ENCODE results near the gene TECTA. TPM values are rescaled to one million over a fixed set of nuclear protein-coding genes. Genes with fewer than 3 reads are reported as not detected.

TECTA gene
- total RNA-seq, 1 donor from 2014 or later, result 2.9 TPM

- TF ChIP-seq CTCF (IDR thresholded peaks at IDR 0.05; ENCODE audit: partially characterized antibody, unreplicated experiment), result no peak
- Mint-ChIP-seq H3K9me3 (ENCODE audit: unreplicated experiment) (no peaks in the 10 kb centered on the region), H3K4me3 (ENCODE audit: unreplicated experiment) (no peak overlapping the region), H3K4me1 (ENCODE audit: low read depth, unreplicated experiment) (no peaks in the 10 kb centered on the region), H3K27ac (ENCODE audit: unreplicated experiment) (no peak overlapping the region), H3K36me3 (ENCODE audit: unreplicated experiment) (peaks cover 8% of the 10 kb centered on the region), H3K27me3 (ENCODE audit: unreplicated experiment) (peaks cover under 1% of the 10 kb centered on the region)
- DNase-seq, result no peak
These were observed 124.3 kb downstream of the TECTA start for GRCh38 chr11:121225382-121225781.

GRCh38 chr11:121226415-121227263 lies 125.6 kb downstream of the TECTA start:
- no peak for DNase-seq
- Mint-ChIP-seq H3K4me3 (ENCODE audit: unreplicated experiment) (no peak overlapping the region), H3K36me3 (ENCODE audit: unreplicated experiment) (peaks cover 8% of the 10 kb centered on the region), H3K9me3 (ENCODE audit: unreplicated experiment) (no peaks in the 10 kb centered on the region), H3K4me1 (ENCODE audit: low read depth, unreplicated experiment) (no peaks in the 10 kb centered on the region), H3K27ac (ENCODE audit: unreplicated experiment) (no peak overlapping the region), H3K27me3 (ENCODE audit: unreplicated experiment) (peaks cover 1% of the 10 kb centered on the region)
- no peak for TF ChIP-seq CTCF (IDR thresholded peaks at IDR 0.05; ENCODE audit: partially characterized antibody, unreplicated experiment)

GRCh38 chr11:121228851-121229250 lies 127.8 kb downstream of the TECTA start:
- Mint-ChIP-seq H3K36me3 (ENCODE audit: unreplicated experiment) (peaks cover 8% of the 10 kb centered on the region), H3K9me3 (ENCODE audit: unreplicated experiment) (no peaks in the 10 kb centered on the region), H3K27me3 (ENCODE audit: unreplicated experiment) (peaks cover 1% of the 10 kb centered on the region), H3K27ac (ENCODE audit: unreplicated experiment) (no peak overlapping the region), H3K4me1 (ENCODE audit: low read depth, unreplicated experiment) (no peaks in the 10 kb centered on the region), H3K4me3 (ENCODE audit: unreplicated experiment) (no peak overlapping the region)
- DNase-seq, result no peak
- TF ChIP-seq CTCF (IDR thresholded peaks at IDR 0.05; ENCODE audit: partially characterized antibody, unreplicated experiment), result no peak

GRCh38 chr11:121229495-121230215 lies 128.6 kb downstream of the TECTA start:
- Mint-ChIP-seq H3K27me3 (ENCODE audit: unreplicated experiment) (peaks cover 1% of the 10 kb centered on the region), H3K27ac (ENCODE audit: unreplicated experiment) (no peak overlapping the region)
- no peak for TF ChIP-seq CTCF (IDR thresholded peaks at IDR 0.05; ENCODE audit: partially characterized antibody, unreplicated experiment)

More at GRCh38 chr11:121229495-121230215, 128.6 kb downstream of the TECTA start:
- Mint-ChIP-seq H3K36me3 (ENCODE audit: unreplicated experiment) (peaks cover 8% of the 10 kb centered on the region), H3K9me3 (ENCODE audit: unreplicated experiment) (no peaks in the 10 kb centered on the region), H3K4me1 (ENCODE audit: low read depth, unreplicated experiment) (no peaks in the 10 kb centered on the region), H3K4me3 (ENCODE audit: unreplicated experiment) (no peak overlapping the region)
- DNase-seq, result no peak

Measured in glutamatergic neuron (in vitro differentiated cells).